ENCODE measurements around the gene ZNF423.

Gene ZNF423

DNA sequence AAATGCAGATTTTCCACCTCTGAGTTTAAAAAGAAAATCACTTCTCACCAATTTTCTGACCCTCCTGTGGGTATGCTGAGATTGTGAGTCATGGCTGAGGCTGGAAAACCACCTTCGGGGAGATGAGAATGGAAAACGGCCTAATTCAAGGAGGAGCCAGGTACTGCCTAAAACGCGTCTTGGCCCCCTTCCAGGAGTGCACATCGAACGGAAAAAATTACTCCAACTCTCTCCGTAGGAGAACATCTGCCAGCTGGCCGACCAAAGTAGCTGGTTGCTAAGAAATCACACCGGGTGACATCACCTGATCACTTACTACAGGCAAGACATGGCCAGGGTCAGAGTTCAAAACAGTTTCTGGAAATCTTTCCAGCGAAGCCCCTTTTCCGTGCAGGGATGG is 107.6 kb downstream of the ZNF423 start:
- Histone ChIP-seq H3K36me3 (ENCODE audit: insufficient read depth, insufficient read length, low read length) (peaks cover 7% of the 10 kb centered on the region), H3K27me3 (ENCODE audit: insufficient read depth, insufficient read length) (no peaks in the 10 kb centered on the region), H3K4me3 (ENCODE audit: insufficient read length, low read depth) (no peak overlapping the region), H3K9ac (ENCODE audit: insufficient read length, low read depth) (no peak overlapping the region), H3K4me1 (ENCODE audit: insufficient read depth, insufficient read length) (peaks cover 46% of the 10 kb centered on the region), H3K9me3 (ENCODE audit: insufficient read depth, low read length) (no peaks in the 10 kb centered on the region)
- TF ChIP-seq SUZ12 (IDR thresholded peaks at IDR 0.05; ENCODE audit: extremely low read depth, insufficient read depth, insufficient read length) (no peak), YY1 (IDR thresholded peaks at IDR 0.05; ENCODE audit: insufficient read depth, insufficient read length) (no peak), ZNF274 (IDR thresholded peaks at IDR 0.05; ENCODE audit: low read depth, low read length) (no peak)
- no peak for DNase-seq (ENCODE audit: low read depth, low spot score)

DNA sequence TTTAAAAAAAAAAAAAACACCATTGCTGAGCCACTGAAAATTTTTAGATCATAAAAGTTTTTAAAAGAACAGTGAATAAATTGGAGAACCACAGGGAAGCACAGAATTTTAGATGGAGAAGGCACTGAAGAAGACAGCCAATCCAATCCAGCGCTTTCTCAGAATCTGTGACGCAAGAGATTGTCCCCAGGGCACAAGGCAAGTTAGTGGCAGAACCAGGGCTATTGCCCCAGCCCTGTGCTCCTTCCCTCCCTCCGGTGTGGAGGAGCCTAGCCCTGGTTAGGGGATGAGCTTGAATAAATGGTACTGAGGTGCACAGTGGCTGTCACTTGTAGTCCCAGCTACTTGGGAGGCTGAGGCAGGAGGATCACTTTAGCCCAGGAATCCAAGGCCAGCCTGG is 108.3 kb downstream of the ZNF423 start:
- Histone ChIP-seq H3K9ac (ENCODE audit: insufficient read length, low read depth) (no peak overlapping the region), H3K4me1 (ENCODE audit: insufficient read depth, insufficient read length) (peaks cover 48% of the 10 kb centered on the region), H3K27me3 (ENCODE audit: insufficient read depth, insufficient read length) (no peaks in the 10 kb centered on the region), H3K9me3 (ENCODE audit: insufficient read depth, low read length) (no peaks in the 10 kb centered on the region), H3K36me3 (ENCODE audit: insufficient read depth, insufficient read length, low read length) (peaks cover 7% of the 10 kb centered on the region), H3K4me3 (ENCODE audit: insufficient read length, low read depth) (no peak overlapping the region)
- DNase-seq (ENCODE audit: low read depth, low spot score) = no peak
- no peak for TF ChIP-seq YY1 (IDR thresholded peaks at IDR 0.05; ENCODE audit: insufficient read depth, insufficient read length)
- no peak for TF ChIP-seq ZNF274 (IDR thresholded peaks at IDR 0.05; ENCODE audit: low read depth, low read length)
- no peak for TF ChIP-seq SUZ12 (IDR thresholded peaks at IDR 0.05; ENCODE audit: extremely low read depth, insufficient read depth, insufficient read length)

DNA sequence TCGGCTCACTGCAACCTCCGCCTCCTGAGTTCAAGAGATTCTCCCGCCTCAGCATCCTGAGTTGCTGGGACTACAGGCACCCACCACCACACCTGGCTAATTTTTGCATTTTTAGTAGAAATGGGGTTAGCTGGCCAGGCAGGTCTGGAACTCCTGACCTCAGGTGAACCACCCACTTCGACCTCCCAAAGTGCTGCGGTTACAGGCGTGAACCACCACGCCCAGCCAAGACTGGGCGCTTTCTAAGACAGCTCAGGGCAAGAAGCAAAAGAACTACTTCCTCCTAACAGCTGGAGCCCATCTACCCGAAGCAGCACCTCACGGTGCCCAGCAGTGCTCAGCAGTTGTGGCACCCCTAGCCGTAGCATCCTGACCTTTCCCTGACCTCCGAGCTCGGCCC is 109.4 kb downstream of the ZNF423 start:
- no peaks in the 10 kb centered on the region for H3K27me3 ChIP-seq (ENCODE audit: insufficient read depth, insufficient read length)
- TF ChIP-seq SUZ12 (IDR thresholded peaks at IDR 0.05; ENCODE audit: extremely low read depth, insufficient read depth, insufficient read length) = no peak
- no peak for TF ChIP-seq ZNF274 (IDR thresholded peaks at IDR 0.05; ENCODE audit: low read depth, low read length)
- no peak for DNase-seq (ENCODE audit: low read depth, low spot score)
- H3K4me1 ChIP-seq (ENCODE audit: insufficient read depth, insufficient read length) = peaks cover 41% of the 10 kb centered on the region
- no peaks in the 10 kb centered on the region for H3K9me3 ChIP-seq (ENCODE audit: insufficient read depth, low read length)
- no peak overlapping the region for H3K4me3 ChIP-seq (ENCODE audit: insufficient read length, low read depth)
- peaks cover 10% of the 10 kb centered on the region for H3K36me3 ChIP-seq (ENCODE audit: insufficient read depth, insufficient read length, low read length)
- H3K9ac ChIP-seq (ENCODE audit: insufficient read length, low read depth) = no peak overlapping the region

DNA sequence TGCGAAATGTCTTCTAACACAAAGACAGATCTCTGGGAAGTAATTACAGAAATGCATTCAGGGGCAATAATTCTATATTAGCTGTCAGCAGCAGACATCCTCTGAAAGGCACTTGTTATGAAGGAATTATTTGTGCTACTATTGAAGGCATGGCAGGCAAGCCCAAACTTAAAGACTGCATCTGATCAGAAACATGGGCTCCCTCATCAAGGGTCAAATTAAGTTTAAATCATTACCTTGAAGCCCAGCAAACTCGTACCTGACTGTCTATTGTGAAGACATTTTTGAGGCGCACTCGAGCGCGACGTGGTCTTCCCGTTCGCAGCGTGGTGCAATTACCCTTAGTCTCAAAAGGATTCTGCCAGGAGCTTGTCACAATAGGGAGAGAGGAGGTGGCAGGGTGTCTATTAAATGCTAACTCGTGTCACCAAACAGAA is 110.6 kb downstream of the ZNF423 start:
- no peak for DNase-seq (ENCODE audit: low read depth, low spot score)
- TF ChIP-seq SUZ12 (IDR thresholded peaks at IDR 0.05; ENCODE audit: extremely low read depth, insufficient read depth, insufficient read length) = no peak
- TF ChIP-seq YY1 (IDR thresholded peaks at IDR 0.05; ENCODE audit: insufficient read depth, insufficient read length) = no peak
- no peak for TF ChIP-seq ZNF274 (IDR thresholded peaks at IDR 0.05; ENCODE audit: low read depth, low read length)
- Histone ChIP-seq H3K4me1 (ENCODE audit: insufficient read depth, insufficient read length) (peaks cover 32% of the 10 kb centered on the region), H3K9me3 (ENCODE audit: insufficient read depth, low read length) (no peaks in the 10 kb centered on the region), H3K4me3 (ENCODE audit: insufficient read length, low read depth) (no peak overlapping the region), H3K9ac (ENCODE audit: insufficient read length, low read depth) (no peak overlapping the region), H3K27me3 (ENCODE audit: insufficient read depth, insufficient read length) (no peaks in the 10 kb centered on the region), H3K36me3 (ENCODE audit: insufficient read depth, insufficient read length, low read length) (peaks cover 12% of the 10 kb centered on the region)

DNA sequence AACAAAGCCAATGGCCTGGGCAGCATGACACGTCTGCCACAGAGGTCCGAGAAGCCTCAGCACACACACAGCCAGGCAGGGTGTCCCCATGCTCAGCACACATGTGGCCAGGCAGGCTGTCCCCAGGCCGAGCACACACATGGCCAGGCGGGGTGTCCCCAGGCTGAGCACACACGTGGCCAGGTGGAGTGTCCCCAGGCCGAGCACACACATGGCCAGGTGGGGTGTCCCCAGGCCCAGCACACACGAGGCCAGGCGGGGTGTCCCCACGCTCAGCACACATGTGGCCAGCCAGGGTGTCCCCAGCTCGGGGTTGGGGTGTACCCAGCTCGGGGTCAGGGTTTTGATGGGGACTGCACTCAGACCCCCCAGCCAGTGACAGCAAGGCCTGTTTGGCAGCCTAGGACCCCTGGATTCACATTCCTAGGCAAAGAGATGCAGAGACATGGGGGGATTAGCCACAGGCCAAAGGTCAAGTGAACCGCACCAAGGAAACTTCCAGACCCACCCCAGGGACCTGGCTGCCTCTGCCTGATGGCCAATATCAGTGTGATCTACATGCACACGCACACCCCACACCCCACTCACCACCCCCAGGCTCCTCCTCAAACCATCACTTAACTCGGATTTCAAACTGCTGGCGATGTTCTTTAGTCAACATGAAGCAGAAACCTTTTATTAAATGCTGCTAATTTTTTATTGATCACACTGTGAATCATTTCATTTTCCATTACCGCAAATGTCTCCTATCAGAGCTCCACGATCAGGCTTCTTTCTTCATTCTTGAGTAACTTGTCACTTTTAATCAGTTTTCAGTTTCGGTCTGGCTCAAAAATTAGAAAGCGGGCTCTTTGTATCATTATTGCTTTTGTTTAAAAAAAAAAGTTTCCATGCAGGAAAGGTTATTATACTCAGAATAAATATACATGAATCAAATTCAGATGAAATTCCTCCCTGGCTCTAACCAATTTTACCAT is 111.4 kb downstream of the ZNF423 start:
- H3K9ac ChIP-seq (ENCODE audit: insufficient read length, low read depth) = peak overlapping the region; percentile 24
- H3K4me3 ChIP-seq (ENCODE audit: insufficient read length, low read depth) = no peak overlapping the region
- H3K9me3 ChIP-seq (ENCODE audit: insufficient read depth, low read length) = no peaks in the 10 kb centered on the region
- peaks cover 12% of the 10 kb centered on the region for H3K36me3 ChIP-seq (ENCODE audit: insufficient read depth, insufficient read length, low read length)
- TF ChIP-seq ZNF274 (IDR thresholded peaks at IDR 0.05; ENCODE audit: low read depth, low read length) (no peak), YY1 (IDR thresholded peaks at IDR 0.05; ENCODE audit: insufficient read depth, insufficient read length) (no peak), SUZ12 (IDR thresholded peaks at IDR 0.05; ENCODE audit: extremely low read depth, insufficient read depth, insufficient read length) (no peak)
- peaks cover 26% of the 10 kb centered on the region for H3K4me1 ChIP-seq (ENCODE audit: insufficient read depth, insufficient read length)
- H3K27me3 ChIP-seq (ENCODE audit: insufficient read depth, insufficient read length) = no peaks in the 10 kb centered on the region
- no peak for DNase-seq (ENCODE audit: low read depth, low spot score)

DNA sequence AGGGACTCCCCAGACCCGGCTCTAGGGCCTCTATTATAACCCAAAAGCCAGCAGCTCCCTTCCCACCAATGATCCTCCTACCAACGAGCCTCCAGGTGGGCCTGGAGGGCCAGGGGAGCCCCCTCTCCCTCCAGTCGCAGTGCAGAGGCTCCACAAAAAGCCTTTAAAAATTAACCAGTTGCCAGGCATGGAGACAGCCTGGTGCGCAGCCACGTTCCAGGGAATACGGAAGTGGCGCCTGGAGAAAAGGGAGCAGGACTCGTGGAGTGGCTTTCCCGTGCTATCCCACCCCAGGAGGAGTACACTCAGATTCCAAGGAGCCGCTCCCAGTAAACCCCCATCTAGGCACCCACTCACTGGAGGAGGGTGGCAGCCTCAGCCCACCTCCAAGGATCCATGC is 112.3 kb downstream of the ZNF423 start:
- Histone ChIP-seq H3K4me1 (ENCODE audit: insufficient read depth, insufficient read length) (peaks cover 25% of the 10 kb centered on the region), H3K9me3 (ENCODE audit: insufficient read depth, low read length) (no peaks in the 10 kb centered on the region), H3K27me3 (ENCODE audit: insufficient read depth, insufficient read length) (no peaks in the 10 kb centered on the region), H3K9ac (ENCODE audit: insufficient read length, low read depth) (no peak overlapping the region), H3K4me3 (ENCODE audit: insufficient read length, low read depth) (no peak overlapping the region), H3K36me3 (ENCODE audit: insufficient read depth, insufficient read length, low read length) (peaks cover 8% of the 10 kb centered on the region)
- no peak for DNase-seq (ENCODE audit: low read depth, low spot score)
- TF ChIP-seq YY1 (IDR thresholded peaks at IDR 0.05; ENCODE audit: insufficient read depth, insufficient read length) (no peak), SUZ12 (IDR thresholded peaks at IDR 0.05; ENCODE audit: extremely low read depth, insufficient read depth, insufficient read length) (no peak), ZNF274 (IDR thresholded peaks at IDR 0.05; ENCODE audit: low read depth, low read length) (no peak)

DNA sequence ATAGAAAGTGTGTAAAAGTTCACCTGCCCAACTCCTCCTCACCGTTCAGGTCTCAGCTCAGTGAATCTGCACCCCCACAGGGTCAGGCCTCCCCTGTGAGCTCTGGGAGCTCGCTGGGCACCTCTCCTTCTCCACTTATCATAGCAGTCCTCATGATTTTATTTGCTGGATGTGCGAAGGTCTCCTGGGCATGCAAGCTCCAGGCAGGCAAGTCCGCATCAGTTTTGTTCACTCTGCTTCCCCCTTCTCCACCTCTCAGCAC is 112.8 kb downstream of the ZNF423 start:
- no peaks in the 10 kb centered on the region for H3K27me3 ChIP-seq (ENCODE audit: insufficient read depth, insufficient read length)
- peaks cover 7% of the 10 kb centered on the region for H3K36me3 ChIP-seq (ENCODE audit: insufficient read depth, insufficient read length, low read length)
- TF ChIP-seq ZNF274 (IDR thresholded peaks at IDR 0.05; ENCODE audit: low read depth, low read length) (no peak), YY1 (IDR thresholded peaks at IDR 0.05; ENCODE audit: insufficient read depth, insufficient read length) (no peak), SUZ12 (IDR thresholded peaks at IDR 0.05; ENCODE audit: extremely low read depth, insufficient read depth, insufficient read length) (no peak)
- H3K4me3 ChIP-seq (ENCODE audit: insufficient read length, low read depth) = no peak overlapping the region
- H3K4me1 ChIP-seq (ENCODE audit: insufficient read depth, insufficient read length) = peaks cover 25% of the 10 kb centered on the region
- DNase-seq (ENCODE audit: low read depth, low spot score) = no peak
- H3K9ac ChIP-seq (ENCODE audit: insufficient read length, low read depth) = no peak overlapping the region
- no peaks in the 10 kb centered on the region for H3K9me3 ChIP-seq (ENCODE audit: insufficient read depth, low read length)
